ENCODE measurements around the gene FBXO42. TPM values are rescaled to one million over a fixed set of nuclear protein-coding genes. Genes with fewer than 3 reads are reported as not detected.
"Not testable (repeated sequence)": the region's sequence is repeated elsewhere in the genome, so short reads cannot be mapped to it uniquely, and the experiment has no call there.

FBXO42 gene
- total and polyA plus RNA-seq, 10 donors: 8.6 to 30.2 (median 20.1) TPM

DNA sequence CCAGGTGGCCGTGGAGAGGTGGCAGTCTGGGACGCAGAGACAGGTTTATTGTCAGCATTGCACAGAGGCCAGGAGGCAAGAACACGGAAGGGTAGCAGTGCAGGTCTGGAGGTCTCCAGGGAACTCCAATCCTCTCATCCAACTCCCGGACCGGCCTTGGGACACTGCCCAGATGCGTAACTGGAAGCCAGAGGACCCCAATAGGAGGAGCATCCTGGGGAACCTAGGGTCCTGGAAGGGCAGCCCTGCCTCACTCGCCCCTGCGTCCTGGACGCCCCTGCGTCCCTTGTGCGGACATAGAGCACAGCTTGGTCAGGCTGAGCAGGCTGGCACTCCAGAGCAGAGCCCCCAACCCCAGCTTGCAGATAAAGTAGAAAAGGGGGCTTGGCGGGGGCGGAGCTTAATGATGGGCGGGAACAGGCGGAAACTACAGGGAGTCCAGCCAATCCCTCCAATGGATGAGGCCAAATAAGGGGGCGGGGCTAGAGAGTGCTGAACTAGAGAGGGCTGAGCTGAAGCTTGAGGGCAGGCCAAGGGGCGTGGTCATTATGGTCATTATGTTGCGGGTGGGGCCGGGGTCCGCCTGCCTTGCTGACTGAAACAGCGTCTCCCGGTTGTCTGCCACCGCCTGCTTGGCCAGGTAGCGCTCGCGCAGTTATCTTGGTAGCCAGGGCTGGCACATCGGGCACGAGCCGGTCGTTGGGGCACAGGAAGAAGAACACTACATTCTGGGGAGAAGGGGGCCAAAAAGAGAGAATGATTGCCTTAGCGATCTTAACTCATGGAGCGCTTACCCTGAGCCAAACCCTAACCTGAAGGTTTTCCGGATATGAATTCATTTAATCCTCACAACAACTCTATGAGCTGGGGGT is 136.2 kb downstream of the FBXO42 start:
- intact Hi-C loops (cut with DNase I; ENCODE audit: low total_unique reads): no loop called here
- Histone ChIP-seq H3K27me3 (replicated peaks in 1 of 7) (peaks cover 0 to 9% (median 0%) of the 10 kb centered on the region in 7 donors), H3K27ac (peak overlapping the region in 4 of 8 donors; percentile 44 to 80 (median 63)), H3K36me3 (no peaks in the 10 kb centered on the region), H3K9me3 (no peaks in the 10 kb centered on the region), H3K4me1 (peaks cover 0 to 37% (median 18%) of the 10 kb centered on the region in 6 donors), H3K4me3 (peak overlapping the region; percentile 39 to 67 (median 52))
- WGBS, 5 donors: 15 to 21% (median 18%) methylated on average over 33 of the region's 33 CpGs
- TF ChIP-seq, protein P1, sequence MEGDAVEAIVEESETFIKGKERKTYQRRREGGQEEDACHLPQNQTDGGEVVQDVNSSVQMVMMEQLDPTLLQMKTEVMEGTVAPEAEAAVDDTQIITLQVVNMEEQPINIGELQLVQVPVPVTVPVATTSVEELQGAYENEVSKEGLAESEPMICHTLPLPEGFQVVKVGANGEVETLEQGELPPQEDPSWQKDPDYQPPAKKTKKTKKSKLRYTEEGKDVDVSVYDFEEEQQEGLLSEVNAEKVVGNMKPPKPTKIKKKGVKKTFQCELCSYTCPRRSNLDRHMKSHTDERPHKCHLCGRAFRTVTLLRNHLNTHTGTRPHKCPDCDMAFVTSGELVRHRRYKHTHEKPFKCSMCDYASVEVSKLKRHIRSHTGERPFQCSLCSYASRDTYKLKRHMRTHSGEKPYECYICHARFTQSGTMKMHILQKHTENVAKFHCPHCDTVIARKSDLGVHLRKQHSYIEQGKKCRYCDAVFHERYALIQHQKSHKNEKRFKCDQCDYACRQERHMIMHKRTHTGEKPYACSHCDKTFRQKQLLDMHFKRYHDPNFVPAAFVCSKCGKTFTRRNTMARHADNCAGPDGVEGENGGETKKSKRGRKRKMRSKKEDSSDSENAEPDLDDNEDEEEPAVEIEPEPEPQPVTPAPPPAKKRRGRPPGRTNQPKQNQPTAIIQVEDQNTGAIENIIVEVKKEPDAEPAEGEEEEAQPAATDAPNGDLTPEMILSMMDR (IDR thresholded peaks at IDR 0.05 in 8 of 11, conservative IDR thresholded peaks at IDR 0.05 in 3 of 11): no peak
- peak in 2 of 3 donors; percentile 43 to 47 for TF ChIP-seq POLR2AphosphoS5 (IDR thresholded peaks at IDR 0.05)
- DNase-seq: peak; percentile 90

DNA sequence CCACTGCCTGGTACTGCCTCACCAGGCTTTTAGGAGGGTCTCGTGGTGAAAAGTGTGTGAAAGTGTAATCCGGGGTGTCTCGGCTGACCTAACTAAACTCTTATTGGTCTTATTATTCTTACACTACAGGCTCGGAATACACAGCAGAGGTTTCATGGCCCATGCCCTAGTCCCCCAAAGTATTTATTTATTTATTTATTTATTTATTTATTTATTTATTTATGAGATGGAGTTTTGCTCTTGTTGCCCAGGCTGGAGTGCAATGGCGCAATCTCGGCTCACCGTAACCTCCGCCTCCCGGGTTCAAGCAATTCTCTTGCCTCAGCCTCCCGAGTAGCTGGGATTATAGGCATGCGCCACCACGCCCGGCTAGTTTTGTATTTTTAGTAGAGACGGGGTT is 137.0 kb downstream of the FBXO42 start:
- DNase-seq; H3K27me3 ChIP-seq (replicated peaks in 1 of 7); H3K36me3 ChIP-seq; H3K27ac ChIP-seq; H3K9me3 ChIP-seq; H3K4me3 ChIP-seq; intact Hi-C loops (cut with DNase I; ENCODE audit: low total_unique reads): not testable (repeated sequence)
- H3K4me1 ChIP-seq: peaks cover 0 to 35% (median 18%) of the 10 kb centered on the region in 6 donors
- WGBS, 5 donors: 91 to 95% (median 93%) methylated on average over 14 of the region's 14 CpGs

DNA sequence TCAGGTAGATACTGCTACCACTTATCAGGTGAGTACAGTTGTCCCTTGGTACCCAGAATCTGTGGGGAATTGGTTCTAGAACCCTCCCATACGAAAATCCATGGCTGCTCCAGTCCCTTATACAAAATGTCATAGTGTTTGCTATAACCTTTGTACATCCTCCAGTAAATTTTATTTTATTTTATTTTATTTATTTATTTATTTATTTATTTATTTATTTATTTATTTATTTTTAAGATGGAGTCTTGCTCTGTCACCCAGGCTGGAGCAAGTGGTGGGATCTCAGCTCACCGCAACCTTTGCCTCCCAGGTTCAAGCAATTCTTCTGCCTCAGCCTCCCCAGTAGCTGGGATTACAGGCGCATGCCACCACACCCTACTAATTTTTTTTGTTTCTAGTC is 138.7 kb downstream of the FBXO42 start:
- H3K27ac ChIP-seq; H3K36me3 ChIP-seq; intact Hi-C loops (cut with DNase I; ENCODE audit: low total_unique reads); DNase-seq; H3K4me3 ChIP-seq; H3K9me3 ChIP-seq; H3K27me3 ChIP-seq (replicated peaks in 1 of 7): not testable (repeated sequence)
- peaks cover 0 to 30% (median 18%) of the 10 kb centered on the region in 6 donors for H3K4me1 ChIP-seq
- WGBS, 5 donors: 88 to 98% (median 92%) methylated on average over 3 of the region's 3 CpGs

DNA sequence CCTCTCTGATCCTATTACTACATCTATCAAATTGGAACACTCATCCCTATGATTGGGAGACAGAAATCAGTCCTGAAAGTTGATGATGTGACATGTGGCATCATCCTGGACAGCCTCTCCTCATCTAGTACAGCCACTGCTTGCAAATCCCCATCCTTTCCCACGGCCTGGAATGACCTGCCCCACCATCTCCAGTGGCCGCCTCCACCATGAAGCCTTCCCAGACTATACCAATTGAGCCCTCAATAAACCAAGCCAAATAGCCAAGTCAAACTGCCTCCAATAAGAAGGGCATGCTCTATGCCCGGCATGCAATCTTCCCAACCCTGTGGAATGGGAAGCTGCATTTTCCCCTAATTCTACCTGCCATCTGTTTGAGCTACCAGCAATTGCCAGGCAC is 139.3 kb downstream of the FBXO42 start:
- no peak for DNase-seq
- Histone ChIP-seq H3K9me3 (no peaks in the 10 kb centered on the region), H3K27me3 (replicated peaks in 1 of 7) (peaks cover 0 to 9% (median 0%) of the 10 kb centered on the region in 7 donors), H3K4me1 (peaks cover 0 to 28% (median 18%) of the 10 kb centered on the region in 6 donors), H3K4me3 (no peak overlapping the region), H3K27ac (no peak overlapping the region), H3K36me3 (no peaks in the 10 kb centered on the region)
- WGBS, 5 donors: 56 to 81% (median 76%) methylated on average over 3 of the region's 3 CpGs
- intact Hi-C loops (cut with DNase I; ENCODE audit: low total_unique reads): no loop called here
- TF ChIP-seq, protein P1 (IDR thresholded peaks at IDR 0.05 in 8 of 11, conservative IDR thresholded peaks at IDR 0.05 in 3 of 11): no peak
- TF ChIP-seq POLR2A (IDR thresholded peaks at IDR 0.05): no peak
- TF ChIP-seq POLR2AphosphoS5 (IDR thresholded peaks at IDR 0.05): no peak

DNA sequence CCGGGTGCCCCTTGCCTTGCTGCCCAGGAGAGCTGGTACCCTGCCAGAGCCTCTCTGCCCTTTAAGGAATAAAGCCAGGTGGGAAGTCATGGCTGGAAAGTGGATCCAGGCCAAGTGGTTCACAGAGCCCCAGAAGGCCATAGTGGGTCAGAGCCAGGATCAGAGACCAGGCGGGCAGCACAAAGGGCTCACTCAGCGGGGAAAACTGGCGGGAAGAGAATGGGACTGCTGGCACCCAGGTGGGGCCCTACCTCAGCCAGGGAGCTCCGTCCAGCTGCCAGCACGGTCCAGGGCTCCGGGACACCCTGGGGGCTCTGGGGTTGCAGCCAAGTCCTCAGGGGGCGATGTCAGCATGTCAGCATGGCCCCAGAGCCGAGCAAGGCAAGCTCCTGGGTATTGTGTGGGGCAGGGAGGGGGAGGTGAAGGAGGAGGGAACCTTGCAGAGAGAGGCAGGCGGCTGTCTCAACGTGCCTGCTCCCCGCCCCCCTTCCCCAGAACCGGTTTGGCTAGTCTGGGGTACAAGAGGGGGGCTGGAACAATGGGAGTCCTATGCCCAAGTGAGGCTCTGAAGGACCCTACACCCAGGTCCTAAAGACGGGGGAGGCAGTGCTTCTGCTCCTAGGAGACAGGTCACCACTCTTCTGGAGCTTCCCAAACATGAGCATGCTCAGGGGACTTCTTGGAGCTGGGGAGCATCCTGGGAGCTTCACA is 139.9 kb downstream of the FBXO42 start, which contains the start of gene ARHGEF19:
TSS of gene ARHGEF19 (minus strand) at position 402 of the 711 bp plus-strand sequence. CDS start 3,598 bp downstream, outside the sequence.
- Histone ChIP-seq H3K9me3 (no peaks in the 10 kb centered on the region), H3K27ac (no peak within 1 kb of the TSS)
- no peak for DNase-seq

More for the DNA sequence above, 139.9 kb downstream of the FBXO42 start, which contains the start of gene ARHGEF19:
- intact Hi-C loops (cut with DNase I; ENCODE audit: low total_unique reads): no loop called here
- 55 to 73% (median 59%) methylated on average over 6 to 14 of the region's 14 CpGs for WGBS, 5 donors
- Histone ChIP-seq H3K4me1 (peaks cover 0 to 28% (median 15%) of the 10 kb centered on the region in 6 donors), H3K27me3 (replicated peaks in 1 of 7) (peaks cover 0 to 9% (median 0%) of the 10 kb centered on the region in 7 donors), H3K36me3 (no peaks in the 10 kb centered on the region), H3K4me3 (no peak within 1 kb of the TSS)
- TF ChIP-seq POLR2A (IDR thresholded peaks at IDR 0.05) (no peak), POLR2AphosphoS5 (IDR thresholded peaks at IDR 0.05) (no peak)
- TF ChIP-seq, protein P1 (IDR thresholded peaks at IDR 0.05 in 8 of 11, conservative IDR thresholded peaks at IDR 0.05 in 3 of 11): no peak

Data from spleen (tissue), 11 donors.